Esophagus squamous epithelium (tissue), 4 donors: ENCODE data around the gene NUDCD3.

Source experiments
- CTCF ChIP-seq, 6 experiments: fragments of 450-650 bp in 4 of 6; fragments of 200-600 bp in 2 of 6; sonication (generic) in 2 of 6; IDR thresholded peaks; one replicate each; pipeline ENCODE4 v1.5.1; 2016 to 2019; ENCODE audit warnings: antibody characterized with exemption in 6 of 6, mild to moderate bottlenecking in 4 of 6, moderate library complexity in 4 of 6
- POLR2A ChIP-seq, 4 donors: fragments of 450-650 bp; IDR thresholded peaks; one replicate each; pipeline ENCODE4 v1.6.1; 2017; ENCODE audit warnings: antibody characterized with exemption in 4 of 4, mild to moderate bottlenecking in 4 of 4, moderate library complexity in 3 of 4

- TF ChIP-seq CTCF (IDR thresholded peaks at IDR 0.05) (no peak), POLR2A (IDR thresholded peaks at IDR 0.05) (no peak)
Measured at GRCh38 chr7:44398953-44399574, 91.4 kb downstream of the NUDCD3 start.
